GM18520 (cell line): Measurements from ENCODE around the gene SLC25A27.

Source experiments
- ATAC-seq: cut with Tn5 transposase; IDR thresholded peaks from one replicate; pipeline ENCODE4 v1.9.1; 2021; ENCODE audit not compliant: unreplicated experiment

SLC25A27 gene

GRCh38 chr6:46706464-46706863, 53.7 kb downstream of the SLC25A27 start:
- ATAC-seq = no peak

- no peak for ATAC-seq
Observed at GRCh38 chr6:46711491-46711890, 58.7 kb downstream of the SLC25A27 start.

DNA sequence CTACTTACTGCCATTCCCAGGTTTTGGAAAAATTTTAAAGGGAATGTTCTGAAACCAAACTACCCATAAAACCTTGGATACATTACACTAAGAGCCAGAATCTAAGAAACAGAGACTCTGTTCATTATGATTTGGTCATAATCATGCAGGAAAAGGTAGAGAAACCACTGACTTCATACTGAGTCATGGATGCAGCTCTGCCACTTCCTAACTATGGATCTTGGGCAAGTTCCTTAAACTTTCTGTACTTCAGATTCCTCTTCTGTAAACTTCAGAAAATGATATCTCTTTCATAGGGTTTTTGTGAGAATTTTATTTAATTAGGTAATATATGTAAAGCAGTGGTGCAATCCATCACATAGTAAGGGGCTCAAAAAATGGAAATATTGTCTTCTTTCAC, 62.4 kb downstream of the SLC25A27 start:
- no peak for ATAC-seq

- ATAC-seq = no peak
Observed at GRCh38 chr6:46719099-46719498, 66.3 kb downstream of the SLC25A27 start.

- no peak for ATAC-seq
Observed at GRCh38 chr6:46720401-46720800, 67.6 kb downstream of the SLC25A27 start.
